HG03354 (cell line): Measurements from ENCODE around the gene FAH.

Experiments
- ATAC-seq: cut with Tn5 transposase; IDR thresholded peaks from one replicate; pipeline ENCODE4 v1.9.1; 2021; ENCODE audit warnings: mild to moderate bottlenecking; ENCODE audit not compliant: unreplicated experiment, poor library complexity, severe bottlenecking

The FAH gene

GRCh38 chr15:80188251-80188650 is 35.5 kb downstream of the FAH start:
- no peak for ATAC-seq

GRCh38 chr15:80191198-80191597 is 38.4 kb downstream of the FAH start:
- ATAC-seq, result no peak

GRCh38 chr15:80191897-80192595 is 39.2 kb downstream of the FAH start:
- ATAC-seq, result no peak

GRCh38 chr15:80194186-80194585 is 41.4 kb downstream of the FAH start:
- ATAC-seq, result no peak

DNA sequence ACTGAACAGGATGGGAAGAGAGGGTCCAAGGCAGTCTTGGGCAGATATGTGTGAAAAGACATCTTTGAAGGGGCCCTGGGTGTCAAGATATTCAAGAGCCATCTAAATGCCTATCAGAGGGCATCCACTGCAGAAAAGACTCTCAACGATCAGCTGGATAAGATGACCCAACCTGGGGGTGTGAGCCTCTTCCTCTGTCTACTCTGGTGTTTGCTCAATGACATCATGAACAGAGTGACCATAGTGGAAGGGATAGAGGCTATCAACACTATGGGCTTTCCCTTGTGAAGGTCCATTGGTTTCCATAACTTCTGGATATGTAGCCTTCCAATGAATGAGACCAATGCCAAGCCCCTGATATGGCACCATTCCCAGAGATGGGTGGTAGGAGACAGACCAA is 42.1 kb downstream of the FAH start:
- ATAC-seq, result no peak

GRCh38 chr15:80199366-80199765 is 46.6 kb downstream of the FAH start:
- ATAC-seq, result no peak

DNA sequence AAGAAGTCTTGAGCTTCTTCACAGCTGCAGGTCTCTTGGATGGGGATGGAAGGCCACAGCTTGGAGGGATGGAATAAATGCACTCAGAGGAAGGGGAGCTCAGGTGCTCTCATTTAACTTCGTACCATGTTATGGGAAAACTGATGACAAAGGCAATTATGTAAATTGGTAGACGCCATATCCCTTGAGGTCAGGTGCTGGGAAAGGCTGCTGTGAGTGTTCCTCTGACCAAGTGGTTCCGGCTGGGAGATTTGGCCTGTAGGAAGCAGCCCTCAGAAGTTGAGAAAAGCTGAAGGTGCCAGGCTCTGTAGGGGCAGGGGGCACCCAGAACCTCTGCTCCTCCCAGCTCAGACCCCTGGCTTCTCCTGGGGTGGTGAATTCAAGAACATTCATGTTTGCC is 47.1 kb downstream of the FAH start:
- no peak for ATAC-seq

GRCh38 chr15:80201256-80202015 is 48.6 kb downstream of the FAH start:
- no peak for ATAC-seq

GRCh38 chr15:80202016-80202315 is 49.2 kb downstream of the FAH start:
- no peak for ATAC-seq

GRCh38 chr15:80202641-80203360 is 50.0 kb downstream of the FAH start:
- no peak for ATAC-seq

GRCh38 chr15:80203361-80203885 is 50.6 kb downstream of the FAH start:
- ATAC-seq, result no peak

GRCh38 chr15:80204231-80204630 is 51.4 kb downstream of the FAH start:
- no peak for ATAC-seq

GRCh38 chr15:80207887-80208286 is 55.1 kb downstream of the FAH start:
- no peak for ATAC-seq

DNA sequence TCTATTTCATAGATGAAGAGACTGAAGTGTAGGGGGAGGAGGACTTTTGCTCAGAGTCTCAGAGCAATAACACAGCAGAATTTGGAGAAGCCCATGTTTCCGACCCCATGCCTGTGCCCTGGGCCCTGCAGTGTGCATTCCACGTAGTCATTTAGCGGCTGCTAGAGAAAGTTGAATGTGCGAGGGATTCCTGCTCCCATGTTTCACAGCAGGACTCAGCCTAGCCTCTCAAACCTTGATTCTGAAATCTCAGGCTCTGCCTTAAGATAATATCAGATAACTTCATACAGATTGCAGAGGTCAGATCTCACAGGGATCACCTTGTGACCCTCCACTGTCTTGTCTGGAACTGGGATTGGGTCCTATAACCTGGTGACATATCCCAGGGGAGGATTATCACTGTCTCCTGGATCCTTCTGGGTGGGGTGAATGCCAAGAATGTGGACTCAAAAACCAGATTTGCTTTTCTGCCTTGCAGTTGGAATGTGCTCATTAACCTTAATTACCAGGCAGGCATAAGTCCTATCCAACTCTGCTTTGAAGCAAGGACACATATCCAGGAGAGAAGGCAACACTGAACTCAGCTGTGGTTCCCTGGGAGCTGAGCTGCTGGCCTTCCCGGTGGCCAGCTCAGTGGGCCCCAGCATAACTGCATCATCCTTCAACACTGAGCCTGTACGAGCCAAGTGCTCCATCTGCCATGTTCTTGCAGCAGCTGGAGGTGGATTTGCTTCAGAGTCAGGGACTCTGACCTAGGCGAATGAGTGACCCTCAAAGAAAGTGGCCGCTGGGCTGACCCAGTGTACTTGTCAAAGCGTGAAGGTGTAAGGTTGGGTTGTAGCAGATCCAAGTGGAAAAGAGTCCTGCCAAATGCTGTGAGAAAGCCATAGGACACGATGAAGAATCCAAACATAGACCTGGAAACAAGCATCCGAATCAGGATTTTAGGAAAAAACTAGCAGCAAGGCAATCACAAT is 56.2 kb downstream of the FAH start:
- ATAC-seq, result no peak

DNA sequence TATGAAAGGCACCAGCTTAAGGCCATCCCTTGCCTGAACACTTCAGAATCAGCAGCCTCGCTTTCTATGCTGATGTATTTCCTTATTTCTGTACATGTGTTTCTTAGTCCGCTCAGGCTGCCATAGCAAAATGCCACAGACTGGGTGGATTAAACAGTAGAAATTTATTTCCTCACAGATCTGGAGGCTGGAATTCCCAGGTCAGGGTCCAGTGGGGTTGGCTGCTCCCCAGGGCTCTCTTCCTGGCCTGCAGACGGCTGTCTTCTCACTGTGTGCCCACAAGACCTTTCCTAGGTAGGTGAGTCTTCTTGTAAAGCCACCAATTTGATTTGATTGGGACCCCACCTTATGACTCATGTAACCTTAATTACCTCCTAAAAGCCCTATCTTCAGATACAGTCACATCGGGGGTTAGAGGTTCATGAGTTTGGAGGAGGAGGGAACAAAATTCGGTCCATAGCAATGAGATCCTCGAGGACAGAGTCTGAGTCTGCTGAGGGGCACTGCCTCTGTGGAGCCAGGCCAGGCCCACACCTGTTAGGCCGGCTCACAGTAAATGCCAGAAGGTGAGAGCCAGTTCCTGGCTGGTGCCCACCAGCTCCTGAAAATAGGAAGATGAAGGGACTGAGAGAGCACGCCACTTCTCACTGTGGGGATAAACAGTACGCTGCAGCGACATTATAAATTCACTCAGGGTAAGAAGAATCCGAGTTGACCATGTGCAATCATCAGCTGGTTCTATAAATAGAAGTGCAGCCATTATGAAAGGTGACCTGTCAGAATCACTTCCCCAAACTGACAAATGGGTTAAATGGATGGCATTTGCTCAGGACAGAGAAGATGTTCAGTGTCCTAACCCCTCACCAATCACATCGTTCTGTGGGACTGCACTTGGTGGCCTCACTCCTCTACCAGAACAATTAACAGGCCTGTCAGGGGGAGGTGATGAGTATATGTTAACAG is 58.1 kb downstream of the FAH start:
- ATAC-seq, result peak; percentile 69

GRCh38 chr15:80211976-80212375 is 59.2 kb downstream of the FAH start:
- no peak for ATAC-seq

- no peak for ATAC-seq
These were observed 62.1 kb downstream of the FAH start for GRCh38 chr15:80214910-80215309.

DNA sequence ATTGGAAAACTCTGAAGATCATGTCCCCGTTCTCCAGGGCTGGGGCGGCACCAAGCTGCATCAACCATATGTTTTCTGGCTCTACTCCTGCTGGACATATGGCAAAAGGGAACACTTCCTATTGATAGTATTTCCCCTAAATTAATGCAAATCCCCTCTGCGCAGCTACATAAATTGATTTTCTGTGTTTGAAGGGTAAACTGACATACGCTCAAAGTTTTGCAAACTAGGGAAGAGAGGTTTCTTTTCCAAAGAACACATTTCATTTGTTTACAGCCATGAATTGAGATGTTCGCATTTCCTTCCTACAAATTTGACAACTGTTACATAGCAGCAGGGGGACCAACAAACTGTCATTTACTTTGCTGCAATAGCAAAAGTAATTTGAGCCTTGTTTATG is 63.3 kb downstream of the FAH start:
- ATAC-seq, result no peak

- no peak for ATAC-seq
These were observed 64.1 kb downstream of the FAH start for GRCh38 chr15:80216911-80217310.
